Measurements from ENCODE around the gene ANKRD40CL. TPM values are rescaled to one million over a fixed set of nuclear protein-coding genes. Genes with fewer than 3 reads are reported as not detected.

The ANKRD40CL gene
- total and polyA plus RNA-seq, 9 of the 15 experiments (the other 6 are each of a cell fraction or from before 2014, with no cell fraction given), result not detected

- TF ChIP-seq RERE (CRISPR knock-in tag; IDR thresholded peaks at IDR 0.05; ENCODE audit: borderline replicate concordance) (no peak), BRD4 (IDR thresholded peaks at IDR 0.05) (peak; percentile 88; the same call in 1 of the 2 replicates), ESRRB (CRISPR knock-in tag; IDR thresholded peaks at IDR 0.05; ENCODE audit: borderline replicate concordance) (no peak), HIVEP1 (CRISPR knock-in tag; IDR thresholded peaks at IDR 0.05) (no peak), ZFP91 (CRISPR knock-in tag; IDR thresholded peaks at IDR 0.05) (no peak), ARID3A (IDR thresholded peaks at IDR 0.05; ENCODE audit: borderline replicate concordance, low read depth, low read length) (no peak), ZBTB33 (CRISPR knock-in tag; IDR thresholded peaks at IDR 0.05) (no peak; the same call in 1 of the 2 replicates), ZNF644 (tag; IDR thresholded peaks at IDR 0.05; ENCODE audit: low read depth) (0 out of 2 replicates have a peak, but pooled peaks have one; percentile 28), SFPQ (IDR thresholded peaks at IDR 0.05; ENCODE audit: low read depth, low read length) (no peak), HLTF (IDR thresholded peaks at IDR 0.05) (peak; percentile 62; the same call in 1 of the 2 replicates), CBFB (CRISPR knock-in tag; IDR thresholded peaks at IDR 0.05) (no peak)
Observed at GRCh38 chr17:50719144-50719923, 48.0 kb downstream of the ANKRD40CL start, which contains the start of gene LUC7L3 (continued).

Data from K562 (cell line).